Activated T-helper 2 cell treated with anti-CD3 and anti-CD28 coated beads, Interferon-gamma antibody, Interleukin-2, Interleukin-4, amounts not matched to agents 10 μg/mL and 5 μg/mL and 100 μg/mL, durations not matched to agents 14 hours and 24 hours and 36 hours (primary cell): Measurements from ENCODE around the gene HNF4A. TPM values are rescaled to one million over a fixed set of nuclear protein-coding genes. Genes with fewer than 3 reads are reported as not detected.

Source experiments
- DNase-seq: peaks from one replicate; pipeline ENCODE4 v3.0.0; 2021; ENCODE audit warnings: low spot score
- H3K27ac Mint-ChIP-seq: one replicate; pipeline ENCODE4 v1.8.0; 2021; ENCODE audit warnings: mixed read lengths
- H3K27me3 Mint-ChIP-seq: one replicate; pipeline ENCODE4 v1.8.0; 2021; ENCODE audit warnings: low read depth, mixed read lengths
- H3K36me3 Mint-ChIP-seq: one replicate; pipeline ENCODE4 v1.8.0; 2021; ENCODE audit warnings: low read depth, mixed read lengths
- H3K4me1 Mint-ChIP-seq: one replicate; pipeline ENCODE4 v1.8.0; 2021; ENCODE audit warnings: low read depth, mixed read lengths
- H3K4me3 Mint-ChIP-seq: one replicate; pipeline ENCODE4 v1.8.0; 2021; ENCODE audit warnings: low read depth, mild to moderate bottlenecking, moderate library complexity, mixed read lengths
- H3K9me3 Mint-ChIP-seq: one replicate; pipeline ENCODE4 v1.8.0; 2021; ENCODE audit warnings: mixed read lengths
- intact Hi-C: fragments of 100-400 bp; cut with micrococcal nuclease; formaldehyde crosslinking; loops from one replicate; pipeline ENCODE4 v1.15.1; 2023
- total RNA-seq: library from RNA; stranded (reverse); gene quantifications from 2 replicates; pipeline ENCODE4 v1.2.3, GENCODE V29; 2022

HNF4A gene
- total RNA-seq, 1 donor from 2014 or later: not detected

GRCh38 chr20:44442298-44443070, 87.0 kb downstream of the HNF4A start:
- DNase-seq: no peak
- no peaks in the 10 kb centered on the region for H3K9me3 Mint-ChIP-seq
- H3K4me3 Mint-ChIP-seq: no peak overlapping the region
- no peaks in the 10 kb centered on the region for H3K27me3 Mint-ChIP-seq
- intact Hi-C loops: no loop called here
- no peaks in the 10 kb centered on the region for H3K36me3 Mint-ChIP-seq
- H3K4me1 Mint-ChIP-seq: no peaks in the 10 kb centered on the region
- H3K27ac Mint-ChIP-seq: no peak overlapping the region

- H3K4me1 Mint-ChIP-seq: no peaks in the 10 kb centered on the region
- no peaks in the 10 kb centered on the region for H3K27me3 Mint-ChIP-seq
- no peak overlapping the region for H3K27ac Mint-ChIP-seq
- H3K4me3 Mint-ChIP-seq: no peak overlapping the region
- no peak for DNase-seq
- intact Hi-C loops: no loop called here
- H3K36me3 Mint-ChIP-seq: no peaks in the 10 kb centered on the region
- no peaks in the 10 kb centered on the region for H3K9me3 Mint-ChIP-seq
Measured at GRCh38 chr20:44445742-44446710, 90.5 kb downstream of the HNF4A start.

- H3K9me3 Mint-ChIP-seq: no peaks in the 10 kb centered on the region
- no peak overlapping the region for H3K4me3 Mint-ChIP-seq
- DNase-seq: no peak
- H3K4me1 Mint-ChIP-seq: no peaks in the 10 kb centered on the region
- intact Hi-C loops: no loop called here
- no peak overlapping the region for H3K27ac Mint-ChIP-seq
- H3K36me3 Mint-ChIP-seq: no peaks in the 10 kb centered on the region
- no peaks in the 10 kb centered on the region for H3K27me3 Mint-ChIP-seq
Measured at GRCh38 chr20:44447827-44448419, 92.4 kb downstream of the HNF4A start.

GRCh38 chr20:44448753-44449546, 93.5 kb downstream of the HNF4A start:
- no peaks in the 10 kb centered on the region for H3K36me3 Mint-ChIP-seq

GRCh38 chr20:44449864-44450263, 94.4 kb downstream of the HNF4A start:
- DNase-seq: no peak
- no peaks in the 10 kb centered on the region for H3K4me1 Mint-ChIP-seq
- no peaks in the 10 kb centered on the region for H3K9me3 Mint-ChIP-seq
- intact Hi-C loops: no loop called here
- H3K27me3 Mint-ChIP-seq: no peaks in the 10 kb centered on the region
- no peak overlapping the region for H3K27ac Mint-ChIP-seq
- H3K36me3 Mint-ChIP-seq: no peaks in the 10 kb centered on the region
- no peak overlapping the region for H3K4me3 Mint-ChIP-seq

More at GRCh38 chr20:44448753-44449546, 93.5 kb downstream of the HNF4A start:
- intact Hi-C loops: no loop called here
- no peaks in the 10 kb centered on the region for H3K27me3 Mint-ChIP-seq
- no peak overlapping the region for H3K4me3 Mint-ChIP-seq
- H3K4me1 Mint-ChIP-seq: no peaks in the 10 kb centered on the region
- DNase-seq: no peak
- H3K9me3 Mint-ChIP-seq: no peaks in the 10 kb centered on the region
- no peak overlapping the region for H3K27ac Mint-ChIP-seq

- DNase-seq: no peak
- Mint-ChIP-seq H3K36me3 (no peaks in the 10 kb centered on the region), H3K27me3 (no peaks in the 10 kb centered on the region), H3K9me3 (no peaks in the 10 kb centered on the region), H3K4me3 (no peak overlapping the region), H3K27ac (no peak overlapping the region), H3K4me1 (no peaks in the 10 kb centered on the region)
- intact Hi-C loops: no loop called here
Measured at GRCh38 chr20:44450281-44450889, 94.9 kb downstream of the HNF4A start.

- Mint-ChIP-seq H3K36me3 (no peaks in the 10 kb centered on the region), H3K4me1 (no peaks in the 10 kb centered on the region), H3K9me3 (no peaks in the 10 kb centered on the region), H3K27ac (no peak overlapping the region), H3K27me3 (no peaks in the 10 kb centered on the region), H3K4me3 (no peak overlapping the region)
- intact Hi-C loops: no loop called here
- no peak for DNase-seq
Measured at GRCh38 chr20:44450903-44451450, 95.5 kb downstream of the HNF4A start.

GRCh38 chr20:44454306-44454963, 98.9 kb downstream of the HNF4A start:
- Mint-ChIP-seq H3K36me3 (no peaks in the 10 kb centered on the region), H3K27me3 (no peaks in the 10 kb centered on the region), H3K4me1 (no peaks in the 10 kb centered on the region), H3K27ac (no peak overlapping the region), H3K9me3 (no peaks in the 10 kb centered on the region), H3K4me3 (no peak overlapping the region)
- no peak for DNase-seq
- intact Hi-C loops: no loop called here

GRCh38 chr20:44455126-44455525, 99.6 kb downstream of the HNF4A start:
- Mint-ChIP-seq H3K4me3 (no peak overlapping the region), H3K27me3 (no peaks in the 10 kb centered on the region), H3K4me1 (no peaks in the 10 kb centered on the region), H3K36me3 (no peaks in the 10 kb centered on the region), H3K9me3 (no peaks in the 10 kb centered on the region), H3K27ac (no peak overlapping the region)
- intact Hi-C loops: no loop called here
- DNase-seq: no peak

- H3K27me3 Mint-ChIP-seq: no peaks in the 10 kb centered on the region
- no peak overlapping the region for H3K27ac Mint-ChIP-seq
- H3K4me3 Mint-ChIP-seq: no peak overlapping the region
- H3K9me3 Mint-ChIP-seq: no peaks in the 10 kb centered on the region
- H3K4me1 Mint-ChIP-seq: no peaks in the 10 kb centered on the region
- DNase-seq: no peak
- H3K36me3 Mint-ChIP-seq: no peaks in the 10 kb centered on the region
- intact Hi-C loops: no loop called here
Measured at GRCh38 chr20:44456611-44457010, 101.1 kb downstream of the HNF4A start.

GRCh38 chr20:44457016-44457415, 101.5 kb downstream of the HNF4A start:
- Mint-ChIP-seq H3K27ac (no peak overlapping the region), H3K9me3 (no peaks in the 10 kb centered on the region), H3K36me3 (no peaks in the 10 kb centered on the region), H3K4me3 (no peak overlapping the region), H3K4me1 (no peaks in the 10 kb centered on the region), H3K27me3 (no peaks in the 10 kb centered on the region)
- intact Hi-C loops: no loop called here
- no peak for DNase-seq
